HCT116 (cell line): Measurements from ENCODE around the gene IL1RAPL1. TPM values are rescaled to one million over a fixed set of nuclear protein-coding genes. Genes with fewer than 3 reads are reported as not detected.
"Not testable (repeated sequence)": the region's sequence is repeated elsewhere in the genome, so short reads cannot be mapped to it uniquely, and the experiment has no call there.

Source experiments
- ATAC-seq: fragments of 200-7000 bp; cut with Tn5 transposase; 2 replicates; pipeline ENCODE4 v1.9.1; 2020; ENCODE audit warnings: mild to moderate bottlenecking, moderate library complexity
- BruUV-seq: library from RNA; stranded (reverse); fragments of 400-500 nt; replicated peaks from 2 replicates; lab custom pipeline; 2021; lab: Mats Ljungman, UMichigan
- CTCF ChIA-PET: fragments of 300-600 bp; sonication (Branson Sonifier 250); formaldehyde crosslinking; loops from one replicate; lab custom pipeline; 2021; ENCODE audit warnings: antibody characterized with exemption; lab: Charles Lee
- POLR2A ChIA-PET: fragments of 300-600, 350-600 bp; sonication (Branson Sonifier 250); formaldehyde crosslinking; loops from one replicate; lab custom pipeline; 2021; ENCODE audit warnings: antibody characterized with exemption; lab: Charles Lee
- RAD21 ChIA-PET, 2 experiments: fragments of 300-600 bp; sonication (Branson Sonifier 250); formaldehyde crosslinking; loops; one replicate each; lab custom pipeline; 2023; ENCODE audit warnings: low total read pairs in 2 of 2; ENCODE audit not compliant: uncharacterized antibody in 2 of 2, unreplicated experiment in 2 of 2, low non-redundant PET in 1 of 2; lab: Charles Lee
- DNase-seq: peaks from one replicate; pipeline ENCODE4 v3.0.0-alpha.2; 2010; ENCODE audit warnings: low read depth, low spot score
- H2AFZ ChIP-seq: fragments of 200-600 bp; shearing (Covaris generic), sonication (generic); 2 replicates; pipeline ENCODE4 v1.6.1; 2017; ENCODE audit warnings: low read depth, mixed run types, mixed read lengths, antibody characterized with exemption, low read length; ENCODE audit not compliant: poor library complexity, severe bottlenecking
- H3K27ac ChIP-seq: 2 replicates; pipeline ENCODE4 v1.5.1; 2012; ENCODE audit warnings: low read depth, low read length
- H3K27me3 ChIP-seq: fragments of 200-600 bp; sonication (generic); 2 replicates; pipeline ENCODE4 v1.6.1; 2016; ENCODE audit warnings: mixed run types, low read length, mixed read lengths; ENCODE audit not compliant: insufficient read depth
- H3K36me3 ChIP-seq, 2 experiments: fragments of 200-500 bp in 1 of 2; fragments of 200-600 bp in 1 of 2; sonication (Bioruptor generic) in 1 of 2; sonication (generic) in 1 of 2; 2 replicates each; pipeline versions ENCODE4 v1.5.1 to v1.6.1; 2014 to 2016; ENCODE audit warnings: low read length in 2 of 2, inconsistent platforms in 1 of 2, mixed read lengths in 1 of 2, mixed run types in 1 of 2; ENCODE audit not compliant: insufficient read depth in 2 of 2, control insufficient read depth in 1 of 2
- H3K4me1 ChIP-seq, 2 experiments: fragments of 200-600 bp in 1 of 2; sonication (generic) in 1 of 2; 2 replicates each; pipeline versions ENCODE4 v1.5.1 to v1.6.1; 2012 to 2017; ENCODE audit warnings: low read length in 2 of 2, inconsistent platforms in 1 of 2, mild to moderate bottlenecking in 1 of 2, mixed read lengths in 1 of 2, mixed run types in 1 of 2, moderate library complexity in 1 of 2; ENCODE audit not compliant: insufficient read depth in 2 of 2, control insufficient read depth in 1 of 2
- H3K4me2 ChIP-seq: fragments of 200-600 bp; sonication (generic); 2 replicates; pipeline ENCODE4 v1.6.1; 2017; ENCODE audit warnings: mixed run types, low read length, mixed read lengths
- H3K4me3 ChIP-seq, 2 experiments: fragments of 200-600 bp in 1 of 2; sonication (generic) in 1 of 2; replicated peaks in 1 of 2; 2 replicates each; pipeline ENCODE4 v1.5.1; 2011 to 2016; ENCODE audit warnings: low read length in 2 of 2, control low read depth in 1 of 2, low read depth in 1 of 2, mild to moderate bottlenecking in 1 of 2, mixed read lengths in 1 of 2, mixed run types in 1 of 2
- H3K79me2 ChIP-seq: fragments of 200-600 bp; sonication (generic); 2 replicates; pipeline ENCODE4 v1.6.1; 2017; ENCODE audit warnings: mild to moderate bottlenecking, mixed run types, low read length, moderate library complexity, mixed read lengths; ENCODE audit not compliant: insufficient read depth
- H3K9ac ChIP-seq: fragments of 200-600 bp; sonication (generic); 2 replicates; pipeline ENCODE4 v1.6.1; 2016; ENCODE audit warnings: low read length, mixed read lengths
- H3K9me2 ChIP-seq: fragments of 200-600 bp; sonication (generic), shearing (Covaris generic); 2 replicates; pipeline ENCODE4 v1.6.1; 2017; ENCODE audit warnings: mixed run types, mild to moderate bottlenecking, moderate library complexity; ENCODE audit not compliant: insufficient read depth
- H3K9me3 ChIP-seq, 2 experiments: fragments of 200-500 bp in 1 of 2; fragments of 200-600 bp in 1 of 2; sonication (Bioruptor generic) in 1 of 2; sonication (generic) in 1 of 2; 2 replicates each; pipeline ENCODE4 v1.6.1; 2014 to 2017; ENCODE audit warnings: low read length in 2 of 2, mixed read lengths in 2 of 2, inconsistent platforms in 1 of 2, low read depth in 1 of 2, mild to moderate bottlenecking in 1 of 2, mixed run types in 1 of 2, moderate library complexity in 1 of 2; ENCODE audit not compliant: control insufficient read depth in 1 of 2, insufficient read depth in 1 of 2
- H4K20me1 ChIP-seq: fragments of 200-600 bp; sonication (generic), shearing (Covaris generic); 2 replicates; pipeline ENCODE4 v1.6.1; 2017; ENCODE audit warnings: mixed run types, mild to moderate bottlenecking, moderate library complexity; ENCODE audit not compliant: insufficient read depth
- EZH2 ChIP-seq: fragments of 200-600 bp; sonication (generic); IDR thresholded peaks from 2 replicates; pipeline ENCODE4 v1.6.1; 2017; ENCODE audit warnings: antibody characterized with exemption, mixed run types
- ZFX ChIP-seq: fragments of 450-650 bp; IDR thresholded peaks from 2 replicates; pipeline ENCODE4 v1.6.1; 2017
- intact Hi-C: fragments of 100-400 bp; cut with micrococcal nuclease; formaldehyde crosslinking; loops from 2 replicates; pipeline ENCODE4 v1.10.0; 2022
- total RNA-seq: library from RNA; stranded (reverse); gene quantifications from one replicate; pipeline ENCODE4 v1.2.1, GENCODE V29; 2021; ENCODE audit not compliant: unreplicated experiment
- TF ChIP-seq, protein P1 (sequence below): IDR thresholded peaks from 2 replicates; pipeline ENCODE4 v1.6.1; 2012; ENCODE audit warnings: low read depth

Gene IL1RAPL1
- total RNA-seq, 1 experiment from 2014 or later, result 2.8 TPM

DNA sequence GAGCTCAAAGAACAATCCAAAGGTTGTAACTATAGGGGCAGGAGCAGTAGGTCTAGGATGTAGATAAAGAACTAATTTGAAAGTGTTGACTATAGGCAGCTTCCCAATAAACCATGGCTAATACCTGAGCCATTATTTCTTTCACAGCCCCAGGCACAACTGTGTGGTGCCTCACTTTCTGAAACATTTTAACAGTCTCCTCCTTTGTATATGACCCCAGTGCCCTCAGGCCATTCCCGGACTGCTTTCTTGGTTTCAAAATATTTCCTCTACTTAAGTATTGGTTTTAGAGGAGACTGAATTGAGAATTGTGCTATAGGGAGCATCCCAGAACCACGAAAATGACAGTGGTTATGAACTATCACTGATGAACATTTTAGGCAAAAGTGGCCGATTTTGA is 728.7 kb downstream of the IL1RAPL1 start (continued):
- TF ChIP-seq, protein P1, sequence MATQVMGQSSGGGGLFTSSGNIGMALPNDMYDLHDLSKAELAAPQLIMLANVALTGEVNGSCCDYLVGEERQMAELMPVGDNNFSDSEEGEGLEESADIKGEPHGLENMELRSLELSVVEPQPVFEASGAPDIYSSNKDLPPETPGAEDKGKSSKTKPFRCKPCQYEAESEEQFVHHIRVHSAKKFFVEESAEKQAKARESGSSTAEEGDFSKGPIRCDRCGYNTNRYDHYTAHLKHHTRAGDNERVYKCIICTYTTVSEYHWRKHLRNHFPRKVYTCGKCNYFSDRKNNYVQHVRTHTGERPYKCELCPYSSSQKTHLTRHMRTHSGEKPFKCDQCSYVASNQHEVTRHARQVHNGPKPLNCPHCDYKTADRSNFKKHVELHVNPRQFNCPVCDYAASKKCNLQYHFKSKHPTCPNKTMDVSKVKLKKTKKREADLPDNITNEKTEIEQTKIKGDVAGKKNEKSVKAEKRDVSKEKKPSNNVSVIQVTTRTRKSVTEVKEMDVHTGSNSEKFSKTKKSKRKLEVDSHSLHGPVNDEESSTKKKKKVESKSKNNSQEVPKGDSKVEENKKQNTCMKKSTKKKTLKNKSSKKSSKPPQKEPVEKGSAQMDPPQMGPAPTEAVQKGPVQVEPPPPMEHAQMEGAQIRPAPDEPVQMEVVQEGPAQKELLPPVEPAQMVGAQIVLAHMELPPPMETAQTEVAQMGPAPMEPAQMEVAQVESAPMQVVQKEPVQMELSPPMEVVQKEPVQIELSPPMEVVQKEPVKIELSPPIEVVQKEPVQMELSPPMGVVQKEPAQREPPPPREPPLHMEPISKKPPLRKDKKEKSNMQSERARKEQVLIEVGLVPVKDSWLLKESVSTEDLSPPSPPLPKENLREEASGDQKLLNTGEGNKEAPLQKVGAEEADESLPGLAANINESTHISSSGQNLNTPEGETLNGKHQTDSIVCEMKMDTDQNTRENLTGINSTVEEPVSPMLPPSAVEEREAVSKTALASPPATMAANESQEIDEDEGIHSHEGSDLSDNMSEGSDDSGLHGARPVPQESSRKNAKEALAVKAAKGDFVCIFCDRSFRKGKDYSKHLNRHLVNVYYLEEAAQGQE, result no peak

DNA sequence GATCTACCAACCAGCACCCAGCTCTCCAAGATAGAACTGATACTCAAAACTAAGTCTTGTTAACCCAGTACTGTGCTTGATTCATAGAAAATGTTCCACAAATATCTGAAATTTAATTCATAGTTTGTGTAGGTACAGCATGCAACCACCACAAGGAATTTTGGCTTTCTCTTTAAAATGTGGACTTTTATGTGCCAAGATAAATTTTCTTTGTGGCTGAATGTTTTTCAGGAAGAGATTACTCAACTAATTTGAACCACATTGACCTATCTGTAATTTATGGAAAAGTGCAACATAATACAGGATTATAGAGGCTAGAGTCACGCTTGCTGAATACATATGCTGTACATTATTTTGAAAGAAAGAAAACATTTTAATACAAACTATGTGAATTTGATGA is 730.8 kb downstream of the IL1RAPL1 start:
- Histone ChIP-seq H3K27me3 (no peaks in the 10 kb centered on the region), H3K79me2 (no peaks in the 10 kb centered on the region), H3K4me1 (no peaks in the 10 kb centered on the region), H3K9ac (no peak overlapping the region), H3K9me3 (no peaks in the 10 kb centered on the region), H3K9me2 (no peaks in the 10 kb centered on the region), H3K4me3 (no peak overlapping the region), H3K36me3 (no peaks in the 10 kb centered on the region), H3K4me2 (no peak overlapping the region), H4K20me1 (no peaks in the 10 kb centered on the region), H2AFZ (no peak overlapping the region), H3K27ac (no peak overlapping the region)
- RAD21 ChIA-PET, result no interaction called here
- CTCF ChIA-PET, result no interaction called here
- POLR2A ChIA-PET, result no interaction called here
- DNase-seq, result no peak
- ATAC-seq, result no peak
- no TSS peak for BruUV-seq
- TF ChIP-seq EZH2 (no peak), ZFX (no peak)
- intact Hi-C loops, result loop anchor here (10.0 kb wide), 1 partner anchor 57 kb away; no protein-coding TSS in a partner anchor

DNA sequence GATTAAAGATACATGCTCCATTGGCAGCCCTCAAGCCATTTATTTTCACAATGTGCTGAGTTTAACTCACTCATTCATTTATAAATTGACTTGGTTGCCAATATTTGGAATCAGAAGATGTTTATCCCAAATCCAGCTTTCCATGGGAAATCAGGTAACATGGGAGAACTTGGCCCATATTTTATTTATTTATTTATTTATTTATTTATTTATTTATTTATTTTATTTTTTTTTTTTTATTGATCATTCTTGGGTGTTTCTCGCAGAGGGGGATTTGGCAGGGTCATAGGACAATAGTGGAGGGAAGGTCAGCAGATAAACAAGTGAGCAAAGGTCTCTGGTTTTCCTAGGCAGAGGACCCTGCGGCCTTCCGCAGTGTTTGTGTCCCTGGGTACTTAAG is 745.2 kb downstream of the IL1RAPL1 start:
- H3K9me3 ChIP-seq, H3K4me2 ChIP-seq, H3K9ac ChIP-seq, H4K20me1 ChIP-seq, H3K9me2 ChIP-seq, H3K79me2 ChIP-seq, ATAC-seq, RAD21 ChIA-PET, H2AFZ ChIP-seq, H3K27ac ChIP-seq, BruUV-seq, H3K36me3 ChIP-seq, H3K27me3 ChIP-seq, CTCF ChIA-PET, DNase-seq, POLR2A ChIA-PET, H3K4me3 ChIP-seq, intact Hi-C loops, H3K4me1 ChIP-seq: not testable (repeated sequence)

DNA sequence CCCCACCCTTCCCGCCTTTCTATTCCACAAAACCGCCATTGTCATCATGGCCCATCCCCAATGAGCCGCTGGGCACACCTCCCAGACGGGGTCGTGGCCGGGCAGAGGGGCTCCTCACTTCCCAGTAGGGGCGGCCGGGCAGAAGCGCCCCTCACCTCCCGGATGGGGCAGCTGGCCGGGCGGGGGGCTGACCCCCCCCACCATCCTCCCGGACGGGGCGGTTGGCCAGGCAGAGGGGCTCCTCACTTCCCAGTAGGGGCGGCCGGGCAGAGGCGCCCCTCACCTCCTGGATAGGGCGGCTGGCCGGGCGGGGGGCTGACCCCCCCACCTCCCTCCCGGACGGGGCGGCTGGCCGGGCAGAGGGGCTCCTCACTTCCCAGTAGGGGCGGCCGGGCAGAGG is 745.8 kb downstream of the IL1RAPL1 start:
- H3K79me2 ChIP-seq, H2AFZ ChIP-seq, H4K20me1 ChIP-seq, CTCF ChIA-PET, H3K9ac ChIP-seq, H3K9me2 ChIP-seq, H3K4me3 ChIP-seq, H3K27me3 ChIP-seq, H3K9me3 ChIP-seq, H3K4me1 ChIP-seq, H3K36me3 ChIP-seq, DNase-seq, intact Hi-C loops, H3K27ac ChIP-seq, BruUV-seq, H3K4me2 ChIP-seq, ATAC-seq, POLR2A ChIA-PET, RAD21 ChIA-PET: not testable (repeated sequence)
